BJ (cell line): Measurements from ENCODE around the gene TRIM42. TPM values are rescaled to one million over a fixed set of nuclear protein-coding genes. Genes with fewer than 3 reads are reported as not detected.

ENCODE experiments used
- CTCF ChIA-PET: fragments of 350-600 bp; formaldehyde crosslinking; extraction: SDS; loops from one replicate; lab custom pipeline; 2021; ENCODE audit warnings: antibody characterized with exemption, inconsistent platforms; lab: Yijun Ruan, JAX
- POLR2A ChIA-PET: fragments of 300-600 bp; sonication (Branson Sonifier 250); formaldehyde crosslinking; extraction: SDS; loops from one replicate; lab custom pipeline; 2021; ENCODE audit warnings: antibody characterized with exemption; lab: Charles Lee
- DNase-seq: peaks from one replicate; pipeline ENCODE4 v3.0.0-alpha.2; 2011; ENCODE audit warnings: low read depth
- H3K27me3 ChIP-seq: 2 replicates; pipeline ENCODE4 v1.6.0; 2011; ENCODE audit warnings: low read length; ENCODE audit not compliant: control insufficient read depth, insufficient read depth
- H3K36me3 ChIP-seq: 2 replicates; pipeline ENCODE4 v1.5.1; 2011; ENCODE audit warnings: low read length; ENCODE audit not compliant: control insufficient read depth, insufficient read depth
- H3K4me3 ChIP-seq: 2 replicates; pipeline ENCODE4 v1.5.1; 2011; ENCODE audit warnings: low read depth, mild to moderate bottlenecking, control low read depth, low read length
- CTCF ChIP-seq: IDR thresholded peaks from 2 replicates; pipeline ENCODE4 v1.5.1; 2011; ENCODE audit warnings: low read depth, mild to moderate bottlenecking, control low read depth, inconsistent platforms, low read length, moderate library complexity; ENCODE audit not compliant: insufficient read depth
- polyA plus RNA-seq: library from polyadenylated mRNA; depleted of rRNA; stranded (reverse); fragments of >200 nt; gene quantifications from 2 replicates; pipeline ENCODE4 v1.2.3, GENCODE V29; 2011

Gene TRIM42
- polyA plus RNA-seq, 1 experiment: not detected

- DNase-seq: no peak
- POLR2A ChIA-PET: no interaction called here
- no peak for TF ChIP-seq CTCF
Measured at GRCh38 chr3:140715035-140715434, 37.2 kb downstream of the TRIM42 start.

GRCh38 chr3:140717921-140718320, 40.1 kb downstream of the TRIM42 start:
- CTCF ChIA-PET: no interaction called here
- H3K36me3 ChIP-seq: no peaks in the 10 kb centered on the region
- no peak for DNase-seq

More at GRCh38 chr3:140715035-140715434, 37.2 kb downstream of the TRIM42 start:
- Histone ChIP-seq H3K36me3 (no peaks in the 10 kb centered on the region), H3K27me3 (no peaks in the 10 kb centered on the region), H3K4me3 (no peak overlapping the region)
- CTCF ChIA-PET: no interaction called here

GRCh38 chr3:140719841-140720614, 42.2 kb downstream of the TRIM42 start:
- no peak for TF ChIP-seq CTCF
- no peaks in the 10 kb centered on the region for H3K36me3 ChIP-seq
- ChIA-PET CTCF (no interaction called here), POLR2A (no interaction called here)
- no peak overlapping the region for H3K4me3 ChIP-seq
- no peak for DNase-seq
- H3K27me3 ChIP-seq: no peaks in the 10 kb centered on the region

More at GRCh38 chr3:140717921-140718320, 40.1 kb downstream of the TRIM42 start:
- H3K27me3 ChIP-seq: no peaks in the 10 kb centered on the region
- no peak for TF ChIP-seq CTCF
- POLR2A ChIA-PET: no interaction called here
- no peak overlapping the region for H3K4me3 ChIP-seq

- Histone ChIP-seq H3K4me3 (no peak overlapping the region), H3K27me3 (no peaks in the 10 kb centered on the region), H3K36me3 (no peaks in the 10 kb centered on the region)
- ChIA-PET POLR2A (no interaction called here), CTCF (no interaction called here)
- no peak for TF ChIP-seq CTCF
- DNase-seq: no peak
Measured at GRCh38 chr3:140723576-140723975, 45.7 kb downstream of the TRIM42 start.

GRCh38 chr3:140724856-140725812, 47.3 kb downstream of the TRIM42 start:
- TF ChIP-seq CTCF: no peak
- POLR2A ChIA-PET: no interaction called here
- no peak for DNase-seq
- H3K36me3 ChIP-seq: no peaks in the 10 kb centered on the region
- H3K27me3 ChIP-seq: no peaks in the 10 kb centered on the region
- CTCF ChIA-PET: no interaction called here
- no peak overlapping the region for H3K4me3 ChIP-seq
